Smooth muscle cell (in vitro differentiated cells): Measurements from ENCODE around the gene SLC10A2. TPM values are rescaled to one million over a fixed set of nuclear protein-coding genes. Genes with fewer than 3 reads are reported as not detected.
"Not testable (repeated sequence)": the region's sequence is repeated elsewhere in the genome, so short reads cannot be mapped to it uniquely, and the experiment has no call there.

Source experiments
- DNase-seq: peaks from one replicate; lab custom pipeline; 2025; ENCODE audit not compliant: unreplicated experiment; lab: John Stamatoyannopoulos, UW
- H2AFZ ChIP-seq: fragments of 200-600 bp; sonication (generic); 2 replicates; pipeline ENCODE4 v1.6.0; 2016; ENCODE audit warnings: antibody characterized with exemption, low read depth, mild to moderate bottlenecking
- H3F3A ChIP-seq: fragments of 200-600 bp; sonication (generic); 2 replicates; pipeline ENCODE4 v1.6.0; 2017; ENCODE audit warnings: antibody characterized with exemption, low read depth
- H3K27ac ChIP-seq: fragments of 200-600 bp; sonication (generic); 2 replicates; pipeline ENCODE4 v1.5.1; 2016; ENCODE audit warnings: low read depth, mild to moderate bottlenecking
- H3K27me3 ChIP-seq: fragments of 200-600 bp; sonication (generic); 2 replicates; pipeline ENCODE4 v1.6.1; 2016; ENCODE audit warnings: low read depth, mild to moderate bottlenecking
- H3K36me3 ChIP-seq: fragments of 200-600 bp; sonication (generic); 2 replicates; pipeline ENCODE4 v1.5.1; 2016; ENCODE audit warnings: low read depth
- H3K4me1 ChIP-seq: fragments of 200-600 bp; sonication (generic); 2 replicates; pipeline ENCODE4 v1.5.1; 2016; ENCODE audit warnings: low read depth
- H3K4me2 ChIP-seq: fragments of 200-600 bp; sonication (generic); 2 replicates; pipeline ENCODE4 v1.6.0; 2016; ENCODE audit warnings: mild to moderate bottlenecking
- H3K4me3 ChIP-seq: fragments of 200-600 bp; sonication (generic); 2 replicates; pipeline ENCODE4 v1.5.1; 2016; ENCODE audit warnings: mild to moderate bottlenecking
- H3K79me2 ChIP-seq: fragments of 200-600 bp; sonication (generic); 2 replicates; pipeline ENCODE4 v1.6.0; 2016; ENCODE audit warnings: low read depth, mild to moderate bottlenecking
- H3K9ac ChIP-seq: fragments of 200-600 bp; sonication (generic); 2 replicates; pipeline ENCODE4 v1.6.0; 2016; ENCODE audit warnings: low read depth
- H3K9me3 ChIP-seq: fragments of 200-600 bp; sonication (generic); replicated peaks from 2 replicates; pipeline ENCODE4 v1.5.1; 2016; ENCODE audit warnings: low read depth
- H4K20me1 ChIP-seq: fragments of 200-600 bp; sonication (generic); 2 replicates; pipeline ENCODE4 v1.6.0; 2016; ENCODE audit warnings: low read depth
- WGBS: methylation state at CpG from one replicate; pipeline ENCODE4 v1.1.7; 2016; ENCODE audit warnings: low lambda C conversion rate; 5-methylcytosine and 5-hydroxymethylcytosine counted together
- polyA plus RNA-seq: library from polyadenylated mRNA; unstranded; fragments of >200 nt; fragmentation: Nextera tagmentation; extraction: Ambion mirVana; gene quantifications from 2 replicates; pipeline ENCODE4 v1.2.1, GENCODE V29; 2016
- total RNA-seq: library from RNA; depleted of rRNA; stranded (reverse); fragments of >200 nt; gene quantifications from 2 replicates; pipeline ENCODE4 v1.2.3, GENCODE V29; 2014
- TF ChIP-seq, protein P1 (sequence below): fragments of 200-600 bp; sonication (generic); IDR thresholded peaks from 2 replicates; pipeline ENCODE4 v1.5.1; 2017; ENCODE audit warnings: borderline replicate concordance, mild to moderate bottlenecking, antibody characterized with exemption; ENCODE audit not compliant: insufficient read depth, poor library complexity, severe bottlenecking

Gene SLC10A2, protein sequence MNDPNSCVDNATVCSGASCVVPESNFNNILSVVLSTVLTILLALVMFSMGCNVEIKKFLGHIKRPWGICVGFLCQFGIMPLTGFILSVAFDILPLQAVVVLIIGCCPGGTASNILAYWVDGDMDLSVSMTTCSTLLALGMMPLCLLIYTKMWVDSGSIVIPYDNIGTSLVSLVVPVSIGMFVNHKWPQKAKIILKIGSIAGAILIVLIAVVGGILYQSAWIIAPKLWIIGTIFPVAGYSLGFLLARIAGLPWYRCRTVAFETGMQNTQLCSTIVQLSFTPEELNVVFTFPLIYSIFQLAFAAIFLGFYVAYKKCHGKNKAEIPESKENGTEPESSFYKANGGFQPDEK
- total RNA-seq (not detected in 2 replicates), polyA plus RNA-seq (not detected in 2 replicates)

DNA sequence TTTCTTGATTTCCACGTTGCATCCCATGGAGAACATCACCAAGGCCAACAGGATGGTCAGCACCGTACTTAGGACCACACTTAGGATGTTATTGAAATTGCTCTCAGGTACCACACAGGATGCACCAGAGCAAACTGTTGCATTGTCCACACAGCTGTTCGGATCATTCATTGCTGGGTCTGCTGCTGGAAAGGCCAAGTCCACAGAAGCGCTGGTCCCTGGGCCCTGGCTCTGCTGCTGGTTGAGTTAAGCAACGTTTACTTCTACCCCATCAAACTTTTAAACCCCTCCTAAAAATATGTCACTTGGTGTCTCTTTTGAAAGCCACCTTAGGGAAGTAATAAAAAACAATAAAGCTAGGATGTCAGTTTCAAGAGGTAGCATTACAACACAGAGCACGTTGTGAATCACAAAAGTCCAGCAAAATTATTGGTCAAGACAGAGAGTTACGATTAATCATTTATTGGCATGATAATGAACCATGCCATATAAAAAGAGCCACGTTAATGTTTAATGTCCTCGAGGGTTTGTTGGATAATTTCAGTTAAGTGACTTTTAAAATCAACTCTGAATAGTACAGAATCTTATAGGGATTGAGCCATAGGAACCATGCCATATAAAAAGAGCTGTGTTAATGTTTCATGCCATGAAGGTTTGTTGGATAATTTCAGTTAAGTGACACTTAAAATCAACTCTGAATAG lies at the start of gene SLC10A2:
Gene SLC10A2 (minus strand): TSS at position 339 of the 702 bp plus-strand sequence. CDS start 168 bp downstream, at position 171.
- H3K9me3 ChIP-seq: no peaks in the 10 kb centered on the region
- no peaks in the 10 kb centered on the region for H4K20me1 ChIP-seq
- no peaks in the 10 kb centered on the region for H3K36me3 ChIP-seq
- DNase-seq: no peak
- no peak within 1 kb of the TSS for H3K27ac ChIP-seq
- WGBS: 74% methylated on average over 9 of the region's 9 CpGs
- TF ChIP-seq, protein P1, sequence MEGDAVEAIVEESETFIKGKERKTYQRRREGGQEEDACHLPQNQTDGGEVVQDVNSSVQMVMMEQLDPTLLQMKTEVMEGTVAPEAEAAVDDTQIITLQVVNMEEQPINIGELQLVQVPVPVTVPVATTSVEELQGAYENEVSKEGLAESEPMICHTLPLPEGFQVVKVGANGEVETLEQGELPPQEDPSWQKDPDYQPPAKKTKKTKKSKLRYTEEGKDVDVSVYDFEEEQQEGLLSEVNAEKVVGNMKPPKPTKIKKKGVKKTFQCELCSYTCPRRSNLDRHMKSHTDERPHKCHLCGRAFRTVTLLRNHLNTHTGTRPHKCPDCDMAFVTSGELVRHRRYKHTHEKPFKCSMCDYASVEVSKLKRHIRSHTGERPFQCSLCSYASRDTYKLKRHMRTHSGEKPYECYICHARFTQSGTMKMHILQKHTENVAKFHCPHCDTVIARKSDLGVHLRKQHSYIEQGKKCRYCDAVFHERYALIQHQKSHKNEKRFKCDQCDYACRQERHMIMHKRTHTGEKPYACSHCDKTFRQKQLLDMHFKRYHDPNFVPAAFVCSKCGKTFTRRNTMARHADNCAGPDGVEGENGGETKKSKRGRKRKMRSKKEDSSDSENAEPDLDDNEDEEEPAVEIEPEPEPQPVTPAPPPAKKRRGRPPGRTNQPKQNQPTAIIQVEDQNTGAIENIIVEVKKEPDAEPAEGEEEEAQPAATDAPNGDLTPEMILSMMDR: no peak
- H3K27me3 ChIP-seq: peaks cover 43% of the 10 kb centered on the region
- H3K4me1 ChIP-seq: no peaks in the 10 kb centered on the region
- no peak within 1 kb of the TSS for H3K9ac ChIP-seq
- H3K4me2 ChIP-seq: no peak within 1 kb of the TSS
- no peaks in the 10 kb centered on the region for H3F3A ChIP-seq
- no peaks in the 10 kb centered on the region for H3K79me2 ChIP-seq
- no peak within 1 kb of the TSS for H3K4me3 ChIP-seq
- no peak within 1 kb of the TSS for H2AFZ ChIP-seq

DNA sequence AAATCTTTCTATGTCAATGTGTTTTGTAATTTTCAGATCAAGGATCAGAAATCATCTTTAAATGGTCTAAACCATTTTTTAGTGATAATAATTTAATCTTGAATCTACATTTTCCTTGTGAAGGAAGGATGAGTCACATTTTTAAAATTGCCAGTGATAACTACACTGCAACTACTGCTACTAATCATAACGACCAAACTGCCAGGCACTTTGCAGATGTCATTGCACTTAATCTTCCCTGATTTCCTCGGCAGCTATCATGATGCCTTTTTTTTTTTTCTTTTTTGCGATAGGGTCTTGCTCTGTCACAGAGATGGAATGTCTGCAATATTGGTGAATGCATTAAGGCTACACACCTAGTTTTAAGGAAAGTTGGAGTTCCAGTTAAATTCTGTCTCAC lies 41.4 kb upstream of the SLC10A2 start:
- no peak for DNase-seq
- TF ChIP-seq, protein P1: no peak

DNA sequence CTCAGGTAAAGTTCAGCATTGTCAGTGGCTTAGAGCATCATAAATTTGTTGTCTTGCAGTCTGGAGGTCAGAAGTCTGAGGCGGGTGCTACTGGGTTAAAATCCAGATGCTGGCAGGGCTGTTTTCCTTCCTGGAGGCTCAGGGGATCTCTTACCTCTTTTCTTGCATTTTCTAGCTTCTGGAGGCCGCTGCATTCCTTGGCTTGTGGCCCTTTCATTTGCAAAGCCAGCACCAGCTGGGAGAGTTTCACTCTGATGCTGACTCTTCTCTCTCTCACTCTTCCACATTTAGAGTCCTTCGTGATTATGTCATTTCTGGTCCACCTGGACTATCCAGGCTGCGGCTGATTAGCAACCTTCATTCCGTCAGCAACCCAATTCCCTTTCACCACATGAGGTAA lies 38.1 kb upstream of the SLC10A2 start:
- no peaks in the 10 kb centered on the region for H3F3A ChIP-seq
- DNase-seq: no peak
- no peak overlapping the region for H3K9ac ChIP-seq
- no peaks in the 10 kb centered on the region for H3K36me3 ChIP-seq
- H2AFZ ChIP-seq: no peak overlapping the region
- no peak overlapping the region for H3K27ac ChIP-seq
- H3K4me2 ChIP-seq: no peak overlapping the region
- H3K4me1 ChIP-seq: no peaks in the 10 kb centered on the region
- H4K20me1 ChIP-seq: no peaks in the 10 kb centered on the region
- no peaks in the 10 kb centered on the region for H3K27me3 ChIP-seq
- H3K79me2 ChIP-seq: no peaks in the 10 kb centered on the region
- TF ChIP-seq, protein P1: no peak
- 82% methylated on average over 5 of the region's 5 CpGs for WGBS
- H3K9me3 ChIP-seq: no peaks in the 10 kb centered on the region
- no peak overlapping the region for H3K4me3 ChIP-seq

More for the DNA sequence above, 41.4 kb upstream of the SLC10A2 start:
- no peaks in the 10 kb centered on the region for H3F3A ChIP-seq
- peaks cover 9% of the 10 kb centered on the region for H3K27me3 ChIP-seq
- no peak overlapping the region for H3K4me2 ChIP-seq
- no peak overlapping the region for H3K27ac ChIP-seq
- H3K36me3 ChIP-seq: no peaks in the 10 kb centered on the region
- H2AFZ ChIP-seq: no peak overlapping the region
- no peaks in the 10 kb centered on the region for H3K4me1 ChIP-seq
- H3K9me3 ChIP-seq: no peaks in the 10 kb centered on the region
- H3K4me3 ChIP-seq: no peak overlapping the region
- no peaks in the 10 kb centered on the region for H4K20me1 ChIP-seq
- 48% methylated on average over 3 of the region's 3 CpGs for WGBS
- no peaks in the 10 kb centered on the region for H3K79me2 ChIP-seq
- no peak overlapping the region for H3K9ac ChIP-seq

DNA sequence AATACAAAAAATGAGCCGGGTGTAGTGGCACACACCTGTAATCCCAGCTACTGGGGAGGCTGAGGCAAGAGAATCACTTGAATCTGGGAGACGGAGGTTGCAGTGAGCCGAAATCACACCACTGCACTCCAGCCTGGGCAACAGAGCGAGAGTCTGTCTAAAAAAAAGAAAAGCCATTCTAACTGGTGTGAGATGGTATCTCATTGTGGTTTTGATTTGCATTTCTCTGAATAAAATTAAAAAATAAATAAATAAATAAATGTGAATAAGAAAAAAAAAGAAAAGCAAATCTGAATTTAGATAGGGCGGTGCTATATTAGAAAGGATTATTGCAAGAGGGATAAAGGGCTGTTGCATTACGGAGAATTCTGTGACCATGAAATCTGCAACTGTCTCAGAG lies 37.2 kb upstream of the SLC10A2 start:
- not testable (repeated sequence) for H3K36me3 ChIP-seq, H3K27ac ChIP-seq, H3K9ac ChIP-seq, H3K27me3 ChIP-seq, H2AFZ ChIP-seq, H3K4me2 ChIP-seq, H3K4me3 ChIP-seq, H3F3A ChIP-seq, H3K9me3 ChIP-seq, H4K20me1 ChIP-seq, H3K79me2 ChIP-seq, DNase-seq, H3K4me1 ChIP-seq
- 96% methylated on average over 6 of the region's 6 CpGs for WGBS
